ENCODE measurements around the gene KRT84.

DNA sequence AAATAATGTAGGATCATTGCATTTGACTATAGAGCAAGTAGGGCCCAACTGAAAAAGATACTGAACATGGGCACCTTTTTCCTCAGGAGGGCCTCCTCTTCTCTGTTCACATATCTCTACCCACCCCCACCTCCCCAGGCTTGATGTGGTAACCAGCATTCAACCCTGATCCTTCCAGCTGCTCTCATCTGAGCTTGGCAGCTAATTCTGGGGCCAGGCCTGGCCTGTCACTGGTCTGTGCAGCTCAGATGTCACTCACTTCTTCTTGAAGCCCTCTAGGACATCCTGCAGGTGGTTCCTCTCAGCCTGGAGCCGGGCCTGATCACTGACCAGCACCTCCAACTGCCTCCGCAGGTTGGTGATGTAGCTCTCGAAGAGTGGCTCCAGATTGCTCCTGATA lies 2.1 kb downstream of the KRT84 start:
- TF ChIP-seq POLR2A (IDR thresholded peaks at IDR 0.05; ENCODE audit: low read depth, low read length) (no peak), EP300 (IDR thresholded peaks at IDR 0.05; ENCODE audit: borderline replicate concordance in 1 of 2, control insufficient read depth in 1 of 2, low read depth in 2 of 2, low read length in 2 of 2) (no peak), SP1 (IDR thresholded peaks at IDR 0.05; ENCODE audit: low read depth, low read length) (no peak), ATF7 (IDR thresholded peaks at IDR 0.05; ENCODE audit: low read depth) (no peak), FOS (IDR thresholded peaks at IDR 0.05; ENCODE audit: borderline replicate concordance, extremely low read depth, insufficient read length) (no peak), USF2 (IDR thresholded peaks at IDR 0.05; ENCODE audit: borderline replicate concordance, low read depth, low read length) (no peak), POLR2AphosphoS2 (IDR thresholded peaks at IDR 0.05; ENCODE audit: low read depth, low read length) (no peak)
- TF ChIP-seq, protein P1, sequence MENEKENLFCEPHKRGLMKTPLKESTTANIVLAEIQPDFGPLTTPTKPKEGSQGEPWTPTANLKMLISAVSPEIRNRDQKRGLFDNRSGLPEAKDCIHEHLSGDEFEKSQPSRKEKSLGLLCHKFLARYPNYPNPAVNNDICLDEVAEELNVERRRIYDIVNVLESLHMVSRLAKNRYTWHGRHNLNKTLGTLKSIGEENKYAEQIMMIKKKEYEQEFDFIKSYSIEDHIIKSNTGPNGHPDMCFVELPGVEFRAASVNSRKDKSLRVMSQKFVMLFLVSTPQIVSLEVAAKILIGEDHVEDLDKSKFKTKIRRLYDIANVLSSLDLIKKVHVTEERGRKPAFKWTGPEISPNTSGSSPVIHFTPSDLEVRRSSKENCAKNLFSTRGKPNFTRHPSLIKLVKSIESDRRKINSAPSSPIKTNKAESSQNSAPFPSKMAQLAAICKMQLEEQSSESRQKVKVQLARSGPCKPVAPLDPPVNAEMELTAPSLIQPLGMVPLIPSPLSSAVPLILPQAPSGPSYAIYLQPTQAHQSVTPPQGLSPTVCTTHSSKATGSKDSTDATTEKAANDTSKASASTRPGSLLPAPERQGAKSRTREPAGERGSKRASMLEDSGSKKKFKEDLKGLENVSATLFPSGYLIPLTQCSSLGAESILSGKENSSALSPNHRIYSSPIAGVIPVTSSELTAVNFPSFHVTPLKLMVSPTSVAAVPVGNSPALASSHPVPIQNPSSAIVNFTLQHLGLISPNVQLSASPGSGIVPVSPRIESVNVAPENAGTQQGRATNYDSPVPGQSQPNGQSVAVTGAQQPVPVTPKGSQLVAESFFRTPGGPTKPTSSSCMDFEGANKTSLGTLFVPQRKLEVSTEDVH (IDR thresholded peaks at IDR 0.05; ENCODE audit: low read depth, partially characterized antibody), result no peak
- TF ChIP-seq, protein P2, sequence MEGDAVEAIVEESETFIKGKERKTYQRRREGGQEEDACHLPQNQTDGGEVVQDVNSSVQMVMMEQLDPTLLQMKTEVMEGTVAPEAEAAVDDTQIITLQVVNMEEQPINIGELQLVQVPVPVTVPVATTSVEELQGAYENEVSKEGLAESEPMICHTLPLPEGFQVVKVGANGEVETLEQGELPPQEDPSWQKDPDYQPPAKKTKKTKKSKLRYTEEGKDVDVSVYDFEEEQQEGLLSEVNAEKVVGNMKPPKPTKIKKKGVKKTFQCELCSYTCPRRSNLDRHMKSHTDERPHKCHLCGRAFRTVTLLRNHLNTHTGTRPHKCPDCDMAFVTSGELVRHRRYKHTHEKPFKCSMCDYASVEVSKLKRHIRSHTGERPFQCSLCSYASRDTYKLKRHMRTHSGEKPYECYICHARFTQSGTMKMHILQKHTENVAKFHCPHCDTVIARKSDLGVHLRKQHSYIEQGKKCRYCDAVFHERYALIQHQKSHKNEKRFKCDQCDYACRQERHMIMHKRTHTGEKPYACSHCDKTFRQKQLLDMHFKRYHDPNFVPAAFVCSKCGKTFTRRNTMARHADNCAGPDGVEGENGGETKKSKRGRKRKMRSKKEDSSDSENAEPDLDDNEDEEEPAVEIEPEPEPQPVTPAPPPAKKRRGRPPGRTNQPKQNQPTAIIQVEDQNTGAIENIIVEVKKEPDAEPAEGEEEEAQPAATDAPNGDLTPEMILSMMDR (IDR thresholded peaks at IDR 0.05 in 2 of 3, conservative IDR thresholded peaks at IDR 0.05 in 1 of 3; ENCODE audit: control insufficient read depth in 2 of 3, extremely low read depth in 1 of 3, insufficient read depth in 1 of 3, low read depth in 3 of 3, low read length in 3 of 3), result no peak

Measured in GM12878 (cell line).